ENCODE results near the gene FREM1.

FREM1 gene

GRCh38 chr9:14741369-14741768, 168.9 kb downstream of the FREM1 start:
- TF ChIP-seq FOXA1 (IDR thresholded peaks at IDR 0.05), result no peak
- TF ChIP-seq TARDBP (IDR thresholded peaks at IDR 0.05), result no peak
- TF ChIP-seq NFRKB (IDR thresholded peaks at IDR 0.05), result no peak
- no peak for TF ChIP-seq L3MBTL2 (conservative IDR thresholded peaks at IDR 0.05)
- TF ChIP-seq LEF1 (IDR thresholded peaks at IDR 0.05; ENCODE audit: borderline replicate concordance), result no peak
- no peak for TF ChIP-seq SP1 (IDR thresholded peaks at IDR 0.05)
- no peak for TF ChIP-seq PKNOX1 (IDR thresholded peaks at IDR 0.05)
- CTCF ChIA-PET, result no interaction called here
- DNase-seq (ENCODE audit: extremely low spot score), result no peak
- POLR2A ChIA-PET, result interaction anchor here (0.6 kb wide), 1 partner anchor 285 kb away, joined by 3 read pairs; no protein-coding TSS in a partner anchor

- POLR2A ChIA-PET, result no interaction called here
- peak; percentile 35 for TF ChIP-seq PKNOX1 (IDR thresholded peaks at IDR 0.05)
- no peak for TF ChIP-seq ELF4 (IDR thresholded peaks at IDR 0.05)
- no peak for DNase-seq (ENCODE audit: extremely low spot score)
- CTCF ChIA-PET, result no interaction called here
Observed at GRCh38 chr9:14733133-14733532, 177.1 kb downstream of the FREM1 start.

GRCh38 chr9:14731294-14731981, 178.8 kb downstream of the FREM1 start:
- DNase-seq (ENCODE audit: extremely low spot score), result no peak
- ChIA-PET POLR2A (no interaction called here), CTCF (no interaction called here)
- no peak for TF ChIP-seq ELF4 (IDR thresholded peaks at IDR 0.05)
- no peak for TF ChIP-seq LEF1 (IDR thresholded peaks at IDR 0.05; ENCODE audit: borderline replicate concordance)
- no peak for TF ChIP-seq FOXA1 (IDR thresholded peaks at IDR 0.05)

GRCh38 chr9:14730461-14730898, 179.7 kb downstream of the FREM1 start:
- CTCF ChIA-PET, result no interaction called here
- POLR2A ChIA-PET, result no interaction called here
- DNase-seq (ENCODE audit: extremely low spot score), result no peak
- TF ChIP-seq CTBP1 (IDR thresholded peaks at IDR 0.05; ENCODE audit: borderline replicate concordance) (no peak), L3MBTL2 (conservative IDR thresholded peaks at IDR 0.05) (no peak), ARNT (IDR thresholded peaks at IDR 0.05) (no peak), FOXA1 (IDR thresholded peaks at IDR 0.05) (no peak), PKNOX1 (IDR thresholded peaks at IDR 0.05) (no peak), ZNF384 (IDR thresholded peaks at IDR 0.05) (no peak), BHLHE40 (IDR thresholded peaks at IDR 0.05; ENCODE audit: borderline replicate concordance) (no peak), FOXM1 (IDR thresholded peaks at IDR 0.05; ENCODE audit: borderline replicate concordance) (no peak), NFRKB (IDR thresholded peaks at IDR 0.05) (no peak), ELF4 (IDR thresholded peaks at IDR 0.05) (no peak), SP1 (IDR thresholded peaks at IDR 0.05) (no peak), FOXK2 (IDR thresholded peaks at IDR 0.05) (no peak), LEF1 (IDR thresholded peaks at IDR 0.05; ENCODE audit: borderline replicate concordance) (no peak), TARDBP (IDR thresholded peaks at IDR 0.05) (no peak)

GRCh38 chr9:14723301-14723700, 186.9 kb downstream of the FREM1 start:
- no peak for DNase-seq (ENCODE audit: extremely low spot score)
- ChIA-PET CTCF (no interaction called here), POLR2A (no interaction called here)
- TF ChIP-seq FOXA1 (IDR thresholded peaks at IDR 0.05) (no peak), NFRKB (IDR thresholded peaks at IDR 0.05) (no peak), LEF1 (IDR thresholded peaks at IDR 0.05; ENCODE audit: borderline replicate concordance) (no peak), TARDBP (IDR thresholded peaks at IDR 0.05) (no peak), ZNF384 (IDR thresholded peaks at IDR 0.05) (no peak), SP1 (IDR thresholded peaks at IDR 0.05) (no peak), CTBP1 (IDR thresholded peaks at IDR 0.05; ENCODE audit: borderline replicate concordance) (no peak), PKNOX1 (IDR thresholded peaks at IDR 0.05) (no peak), FOXM1 (IDR thresholded peaks at IDR 0.05; ENCODE audit: borderline replicate concordance) (no peak), BHLHE40 (IDR thresholded peaks at IDR 0.05; ENCODE audit: borderline replicate concordance) (no peak), L3MBTL2 (conservative IDR thresholded peaks at IDR 0.05) (no peak), HDGF (IDR thresholded peaks at IDR 0.05; ENCODE audit: borderline replicate concordance) (no peak), ELF4 (IDR thresholded peaks at IDR 0.05) (no peak), FOXK2 (IDR thresholded peaks at IDR 0.05) (no peak), SUZ12 (IDR thresholded peaks at IDR 0.05) (no peak), ARNT (IDR thresholded peaks at IDR 0.05) (no peak)

- no peak for DNase-seq (ENCODE audit: extremely low spot score)
- TF ChIP-seq L3MBTL2 (conservative IDR thresholded peaks at IDR 0.05) (no peak), ELF4 (IDR thresholded peaks at IDR 0.05) (no peak), HDGF (IDR thresholded peaks at IDR 0.05; ENCODE audit: borderline replicate concordance) (no peak), LEF1 (IDR thresholded peaks at IDR 0.05; ENCODE audit: borderline replicate concordance) (no peak), FOXK2 (IDR thresholded peaks at IDR 0.05) (no peak), NFRKB (IDR thresholded peaks at IDR 0.05) (no peak), BHLHE40 (IDR thresholded peaks at IDR 0.05; ENCODE audit: borderline replicate concordance) (no peak), FOXM1 (IDR thresholded peaks at IDR 0.05; ENCODE audit: borderline replicate concordance) (no peak), ZNF384 (IDR thresholded peaks at IDR 0.05) (no peak), SUZ12 (IDR thresholded peaks at IDR 0.05) (no peak), CTBP1 (IDR thresholded peaks at IDR 0.05; ENCODE audit: borderline replicate concordance) (no peak)
- POLR2A ChIA-PET, result no interaction called here
- CTCF ChIA-PET, result interaction anchor here (1.1 kb wide), 1 partner anchor 61 kb away, joined by 4 read pairs; no protein-coding TSS in a partner anchor
Observed at GRCh38 chr9:14722391-14723035, 187.7 kb downstream of the FREM1 start, which contains the start of gene CER1. CER1 (minus strand) TSS chr9:14722733; CDS start chr9:14722672, 61 bp downstream.

All from HEK293T (cell line).